SK-N-SH treated with all-trans-retinoic acid at 6 μM for 48 hours (cell line): ENCODE measurements around the gene PTPRD.

Experiments
- ATAC-seq: fragments of 200-7000 bp; cut with Tn5 transposase; 3 replicates; pipeline ENCODE4 v1.9.1; 2020; ENCODE audit warnings: mild to moderate bottlenecking, moderate library complexity
- ARNTL ChIP-seq: fragments of 450-650 bp; formaldehyde crosslinking; IDR thresholded peaks from 2 replicates; pipeline ENCODE4 v1.5.0; 2020; ENCODE audit warnings: low read depth, mild to moderate bottlenecking, moderate library complexity, borderline replicate concordance
- BACH2 ChIP-seq: fragments of 250-450 bp; sonication (Bioruptor Pico); IDR thresholded peaks from 2 replicates; pipeline ENCODE4 v1.9.0; 2021; ENCODE audit warnings: mild to moderate bottlenecking, borderline replicate concordance
- CREB5 ChIP-seq: fragments of 250-450 bp; sonication (Bioruptor Pico); IDR thresholded peaks from 2 replicates; pipeline ENCODE4 v1.5.1; 2020; ENCODE audit warnings: low read depth, mild to moderate bottlenecking, moderate library complexity
- CSDC2 ChIP-seq: fragments of 250-450 bp; sonication (Bioruptor Pico); IDR thresholded peaks from 2 replicates; pipeline ENCODE4 v1.5.0; 2020; ENCODE audit warnings: mild to moderate bottlenecking, moderate library complexity
- CSRNP3 ChIP-seq: fragments of 250-450 bp; sonication (Bioruptor Pico); IDR thresholded peaks from 2 replicates; pipeline ENCODE4 v1.5.1; 2021; ENCODE audit warnings: mild to moderate bottlenecking, moderate library complexity
- ESRRG ChIP-seq: fragments of 250-450 bp; sonication (Bioruptor Pico); IDR thresholded peaks from 2 replicates; pipeline ENCODE4 v1.6.1; 2021; ENCODE audit warnings: mild to moderate bottlenecking
- GLIS3 ChIP-seq: fragments of 250-450 bp; sonication (Bioruptor Pico); IDR thresholded peaks from 2 replicates; pipeline ENCODE4 v1.5.0; 2020; ENCODE audit warnings: mild to moderate bottlenecking, moderate library complexity
- ISL1 ChIP-seq: fragments of 250-450 bp; sonication (Bioruptor Pico); IDR thresholded peaks from 2 replicates; pipeline ENCODE4 v2.1.2; 2022; ENCODE audit warnings: mild to moderate bottlenecking, moderate library complexity
- OSR1 ChIP-seq: fragments of 250-450 bp; sonication (Bioruptor Pico); IDR thresholded peaks from 2 replicates; pipeline ENCODE4 v1.8.0; 2022; ENCODE audit warnings: moderate library complexity, mild to moderate bottlenecking, inconsistent platforms
- PATZ1 ChIP-seq: fragments of 250-450 bp; sonication (Bioruptor Pico); IDR thresholded peaks from 2 replicates; pipeline ENCODE4 v1.8.0; 2020; ENCODE audit warnings: mild to moderate bottlenecking, moderate library complexity, borderline replicate concordance
- POU6F1 ChIP-seq: fragments of 250-450 bp; sonication (Bioruptor Pico); IDR thresholded peaks from 2 replicates; pipeline ENCODE4 v1.8.0; 2021; ENCODE audit warnings: low read depth, mild to moderate bottlenecking, moderate library complexity, borderline replicate concordance
- PPARA ChIP-seq: fragments of 250-450 bp; sonication (Bioruptor Pico); IDR thresholded peaks from 2 replicates; pipeline ENCODE4 v1.5.0; 2020; ENCODE audit warnings: mild to moderate bottlenecking, borderline replicate concordance
- RARB ChIP-seq: fragments of 250-450 bp; sonication (Bioruptor Pico); IDR thresholded peaks from 2 replicates; pipeline ENCODE4 v1.8.0; 2021; ENCODE audit warnings: mild to moderate bottlenecking, moderate library complexity
- SNAI2 ChIP-seq: fragments of 250-450 bp; sonication (Bioruptor Pico); IDR thresholded peaks from 2 replicates; pipeline ENCODE4 v1.5.0; 2020; ENCODE audit warnings: mild to moderate bottlenecking, moderate library complexity
- TOX ChIP-seq: fragments of 250-450 bp; sonication (Bioruptor Pico); IDR thresholded peaks from 2 replicates; pipeline ENCODE4 v1.8.0; 2021; ENCODE audit warnings: mild to moderate bottlenecking, moderate library complexity, borderline replicate concordance
- TSHZ2 ChIP-seq: fragments of 250-450 bp; sonication (Bioruptor Pico); IDR thresholded peaks from 2 replicates; pipeline ENCODE4 v1.5.0; 2020; ENCODE audit warnings: mild to moderate bottlenecking, moderate library complexity
- ZC3H10 ChIP-seq: fragments of 250-450 bp; sonication (Bioruptor Pico); IDR thresholded peaks from 2 replicates; pipeline ENCODE4 v1.5.1; 2021; ENCODE audit warnings: mild to moderate bottlenecking, moderate library complexity
- ZFP3 ChIP-seq: fragments of 250-450 bp; sonication (Bioruptor Pico); IDR thresholded peaks from 2 replicates; pipeline ENCODE4 v1.5.0; 2020; ENCODE audit warnings: mild to moderate bottlenecking, moderate library complexity
- ZFP30 ChIP-seq: fragments of 450-650 bp; formaldehyde crosslinking; IDR thresholded peaks from 2 replicates; pipeline ENCODE4 v1.5.0; 2022; ENCODE audit warnings: mild to moderate bottlenecking, moderate library complexity
- ZNF565 ChIP-seq: fragments of 450-650 bp; formaldehyde crosslinking; conservative IDR thresholded peaks from 2 replicates; pipeline ENCODE4 v1.5.0; 2020; ENCODE audit warnings: low read depth, mild to moderate bottlenecking, moderate library complexity
- ZNF70 ChIP-seq: fragments of 450-650 bp; formaldehyde crosslinking; IDR thresholded peaks from 2 replicates; pipeline ENCODE4 v1.5.0; 2020; ENCODE audit warnings: mild to moderate bottlenecking, moderate library complexity
- ZNF8 ChIP-seq: fragments of 450-650 bp; formaldehyde crosslinking; IDR thresholded peaks from 2 replicates; pipeline ENCODE4 v1.5.0; 2020; ENCODE audit warnings: mild to moderate bottlenecking, moderate library complexity

Gene PTPRD

GRCh38 chr9:8365466-8366160, 2247.2 kb downstream of the PTPRD start:
- no peak; the same call in 2 of the 3 replicates for ATAC-seq
- TF ChIP-seq ZFP30 (CRISPR knock-in tag) (no peak), ZNF70 (CRISPR knock-in tag) (no peak), POU6F1 (CRISPR knock-in tag) (no peak), ZC3H10 (CRISPR knock-in tag) (no peak), CSRNP3 (CRISPR knock-in tag) (no peak), ARNTL (CRISPR knock-in tag) (no peak), ESRRG (CRISPR knock-in tag) (no peak), CREB5 (CRISPR knock-in tag) (no peak), PPARA (CRISPR knock-in tag) (no peak), OSR1 (CRISPR knock-in tag) (no peak), BACH2 (CRISPR knock-in tag) (no peak), GLIS3 (no peak), ZNF8 (CRISPR knock-in tag) (no peak), TOX (CRISPR knock-in tag) (no peak), TSHZ2 (CRISPR knock-in tag) (no peak), CSDC2 (CRISPR knock-in tag) (no peak), ZNF565 (CRISPR knock-in tag) (no peak)

GRCh38 chr9:8365029-8365428, 2247.8 kb downstream of the PTPRD start:
- peak; percentile 82 for ATAC-seq
- TF ChIP-seq ZFP3 (CRISPR knock-in tag) (no peak), TSHZ2 (CRISPR knock-in tag) (no peak), ZNF8 (CRISPR knock-in tag) (no peak), RARB (CRISPR knock-in tag) (no peak), POU6F1 (CRISPR knock-in tag) (no peak), ZNF70 (CRISPR knock-in tag) (no peak), ESRRG (CRISPR knock-in tag) (no peak), ZC3H10 (CRISPR knock-in tag) (no peak), ARNTL (CRISPR knock-in tag) (no peak), CREB5 (CRISPR knock-in tag) (no peak), ISL1 (CRISPR knock-in tag) (no peak), SNAI2 (CRISPR knock-in tag) (no peak), CSDC2 (CRISPR knock-in tag) (no peak), PATZ1 (CRISPR knock-in tag) (no peak)
